ENCODE results near the gene MRPL58.

DNA sequence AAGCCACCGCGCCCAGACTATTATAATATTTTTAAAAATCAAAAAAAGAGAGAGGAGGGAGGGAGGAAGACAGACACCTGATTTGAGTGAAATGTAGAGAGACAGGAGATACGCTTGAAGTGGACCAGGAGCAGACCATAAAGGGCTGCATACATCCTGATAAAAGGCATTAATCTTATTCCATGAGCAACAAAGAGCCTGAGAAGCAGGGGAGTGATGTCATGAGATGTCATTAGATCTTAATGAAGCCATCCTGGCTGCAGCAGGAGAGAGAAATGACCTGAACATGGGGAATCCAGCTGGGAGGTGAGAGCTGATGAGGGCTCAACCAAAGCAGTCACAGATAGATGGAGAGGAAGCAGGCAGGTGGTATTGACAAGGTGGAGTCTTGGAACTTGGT, 34.7 kb upstream of the MRPL58 start:
- TF ChIP-seq, protein P1, sequence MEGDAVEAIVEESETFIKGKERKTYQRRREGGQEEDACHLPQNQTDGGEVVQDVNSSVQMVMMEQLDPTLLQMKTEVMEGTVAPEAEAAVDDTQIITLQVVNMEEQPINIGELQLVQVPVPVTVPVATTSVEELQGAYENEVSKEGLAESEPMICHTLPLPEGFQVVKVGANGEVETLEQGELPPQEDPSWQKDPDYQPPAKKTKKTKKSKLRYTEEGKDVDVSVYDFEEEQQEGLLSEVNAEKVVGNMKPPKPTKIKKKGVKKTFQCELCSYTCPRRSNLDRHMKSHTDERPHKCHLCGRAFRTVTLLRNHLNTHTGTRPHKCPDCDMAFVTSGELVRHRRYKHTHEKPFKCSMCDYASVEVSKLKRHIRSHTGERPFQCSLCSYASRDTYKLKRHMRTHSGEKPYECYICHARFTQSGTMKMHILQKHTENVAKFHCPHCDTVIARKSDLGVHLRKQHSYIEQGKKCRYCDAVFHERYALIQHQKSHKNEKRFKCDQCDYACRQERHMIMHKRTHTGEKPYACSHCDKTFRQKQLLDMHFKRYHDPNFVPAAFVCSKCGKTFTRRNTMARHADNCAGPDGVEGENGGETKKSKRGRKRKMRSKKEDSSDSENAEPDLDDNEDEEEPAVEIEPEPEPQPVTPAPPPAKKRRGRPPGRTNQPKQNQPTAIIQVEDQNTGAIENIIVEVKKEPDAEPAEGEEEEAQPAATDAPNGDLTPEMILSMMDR (IDR thresholded peaks at IDR 0.05): no peak
- no peak for TF ChIP-seq POLR2A (IDR thresholded peaks at IDR 0.05)
